T-helper 2 cell treated with Interferon-gamma antibody and Interleukin-4, amounts not matched to agents 100 ng/mL and 5 ng/mL, for 36 hours (primary cell): ENCODE data around the gene OPCML. TPM values are rescaled to one million over a fixed set of nuclear protein-coding genes. Genes with fewer than 3 reads are reported as not detected.
"Not testable (repeated sequence)": the region's sequence is repeated elsewhere in the genome, so short reads cannot be mapped to it uniquely, and the experiment has no call there.

Source experiments
- intact Hi-C: fragments of 100-400 bp; cut with micrococcal nuclease; formaldehyde crosslinking; loops from one replicate; pipeline ENCODE4 v1.15.1; 2023
- total RNA-seq: library from RNA; stranded (reverse); gene quantifications from 2 replicates; pipeline ENCODE4 v1.2.3, GENCODE V29; 2022

OPCML gene
- total RNA-seq, 1 donor from 2014 or later, result not detected

- intact Hi-C loops, result no loop called here
These were observed 1122.5 kb downstream of the OPCML start for GRCh38 chr11:132409573-132410355.

GRCh38 chr11:132408877-132409276, 1123.4 kb downstream of the OPCML start:
- intact Hi-C loops, result no loop called here

- intact Hi-C loops, result no loop called here
These were observed 1126.6 kb downstream of the OPCML start for GRCh38 chr11:132405728-132406127.

DNA sequence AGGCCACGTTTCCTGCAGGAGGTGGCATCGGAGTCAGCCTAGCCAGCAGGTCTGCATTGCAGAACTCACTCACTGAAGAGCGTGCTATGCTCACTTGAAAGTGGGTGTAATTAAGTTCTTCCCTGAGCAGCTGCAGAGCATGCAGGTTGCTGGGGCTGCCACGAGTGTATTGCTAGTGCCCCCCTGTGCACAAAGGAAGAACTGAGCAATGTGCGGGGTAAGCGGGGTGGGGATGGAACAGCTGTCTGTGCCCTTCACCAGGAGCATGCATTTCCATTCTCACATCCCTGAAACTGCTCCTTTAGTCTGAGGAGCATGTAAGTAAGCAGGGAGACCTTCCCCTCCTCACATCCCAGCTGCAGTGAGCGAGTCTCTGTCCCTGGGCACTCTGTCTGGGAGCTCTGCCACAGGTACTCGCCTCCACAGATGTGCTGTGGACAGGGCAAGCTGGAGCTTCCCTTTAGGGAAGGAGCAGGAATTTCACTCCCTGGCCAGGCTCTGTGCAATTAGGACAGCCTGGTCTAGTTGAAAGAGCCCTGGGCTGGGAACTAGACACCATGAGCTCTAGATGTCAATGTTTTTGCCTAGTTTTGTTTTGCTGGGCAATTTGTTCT, 1130.1 kb downstream of the OPCML start:
- intact Hi-C loops, result loop anchor here (2.0 to 5.0 kb wide), 2 partner anchors 123 to 655 kb away; no protein-coding TSS in a partner anchor

DNA sequence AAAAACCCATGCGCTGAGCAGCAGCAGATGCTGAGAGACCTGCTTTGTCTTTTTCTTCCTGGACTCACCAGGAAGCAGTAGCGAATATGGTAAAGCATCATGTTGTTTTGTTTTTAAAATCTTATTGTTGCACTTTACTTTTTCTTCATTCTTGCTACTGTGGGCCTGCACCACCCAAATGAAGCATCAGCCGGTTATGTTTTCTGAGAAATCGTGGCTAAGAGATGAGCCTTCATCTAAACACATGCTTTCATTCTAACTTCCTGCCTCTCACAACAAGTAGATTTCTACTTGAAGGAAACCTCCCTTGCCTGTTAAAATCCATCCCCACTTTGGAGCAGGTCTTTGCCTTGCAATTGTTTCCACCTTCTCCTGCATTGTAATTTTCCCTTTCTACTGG, 1136.0 kb downstream of the OPCML start:
- intact Hi-C loops, result no loop called here

DNA sequence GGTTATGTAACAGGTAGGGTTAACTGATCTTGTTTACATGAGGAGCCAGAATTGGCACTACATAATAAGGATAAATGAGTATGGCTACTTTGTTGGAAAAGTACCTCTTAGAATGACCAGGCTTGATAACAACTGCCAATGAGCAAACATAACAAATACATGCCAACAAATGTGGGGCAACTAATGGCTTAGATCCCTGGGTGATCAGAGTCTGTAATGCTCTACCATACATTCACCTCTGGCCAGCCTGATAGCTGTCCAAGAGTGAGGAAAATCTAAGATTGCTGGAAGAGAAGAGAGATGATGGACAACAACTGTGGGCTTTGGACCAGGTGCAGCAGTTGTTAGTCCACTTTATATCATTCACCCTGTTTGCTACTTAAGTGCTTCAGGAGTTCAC, 1136.9 kb downstream of the OPCML start:
- intact Hi-C loops, result no loop called here

DNA sequence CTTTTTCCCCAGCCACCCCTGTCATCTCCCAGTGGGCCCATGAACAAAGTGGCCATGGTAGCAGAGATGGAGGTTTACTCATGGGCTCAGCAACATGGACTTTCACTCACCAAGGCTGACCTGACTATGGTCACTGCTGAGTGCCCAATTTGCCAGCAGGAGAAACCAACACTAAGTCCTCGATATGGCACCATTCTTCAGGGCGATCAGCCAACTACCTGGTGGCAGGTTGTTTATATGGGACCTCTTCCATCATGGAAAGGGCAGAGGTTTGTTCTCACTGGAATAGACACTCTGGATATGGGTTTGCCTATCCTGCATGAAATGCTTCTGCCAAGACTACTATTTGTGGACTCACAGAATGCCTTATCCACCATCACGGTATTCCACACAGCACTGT, 1152.8 kb downstream of the OPCML start:
- intact Hi-C loops, result no loop called here

- intact Hi-C loops, result no loop called here
These were observed 1158.7 kb downstream of the OPCML start for GRCh38 chr11:132373405-132374143.

DNA sequence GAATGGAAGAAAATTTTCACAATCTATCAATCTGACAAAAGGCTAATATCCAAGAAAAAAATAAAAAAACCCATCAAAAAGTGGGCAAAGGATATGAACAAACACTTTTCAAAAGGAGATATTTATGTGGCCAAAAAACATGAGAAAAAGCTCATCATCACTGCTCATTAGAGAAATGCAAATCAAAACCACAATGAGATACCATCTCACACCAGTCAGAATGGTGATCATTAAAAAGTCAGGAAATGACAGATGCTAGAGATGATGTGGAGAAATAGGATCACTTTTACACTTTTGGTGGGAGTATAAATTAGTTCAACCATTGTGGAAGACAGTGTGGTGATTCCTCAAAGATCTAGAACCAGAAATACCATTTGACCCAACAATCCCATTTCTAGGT, 1162.2 kb downstream of the OPCML start:
- intact Hi-C loops, result not testable (repeated sequence)

- intact Hi-C loops, result no loop called here
These were observed 1165.0 kb downstream of the OPCML start for GRCh38 chr11:132367293-132367692.

- intact Hi-C loops, result no loop called here
These were observed 1166.7 kb downstream of the OPCML start for GRCh38 chr11:132365650-132366049.
